Raji (cell line): Measurements from ENCODE around the gene SSTR3.

Experiments
- POLR2A ChIP-seq: IDR thresholded peaks from 2 replicates; pipeline ENCODE4 v1.6.1; 2011; ENCODE audit warnings: low read depth, low read length, control low read depth; ENCODE audit not compliant: insufficient read depth

SSTR3 gene

DNA sequence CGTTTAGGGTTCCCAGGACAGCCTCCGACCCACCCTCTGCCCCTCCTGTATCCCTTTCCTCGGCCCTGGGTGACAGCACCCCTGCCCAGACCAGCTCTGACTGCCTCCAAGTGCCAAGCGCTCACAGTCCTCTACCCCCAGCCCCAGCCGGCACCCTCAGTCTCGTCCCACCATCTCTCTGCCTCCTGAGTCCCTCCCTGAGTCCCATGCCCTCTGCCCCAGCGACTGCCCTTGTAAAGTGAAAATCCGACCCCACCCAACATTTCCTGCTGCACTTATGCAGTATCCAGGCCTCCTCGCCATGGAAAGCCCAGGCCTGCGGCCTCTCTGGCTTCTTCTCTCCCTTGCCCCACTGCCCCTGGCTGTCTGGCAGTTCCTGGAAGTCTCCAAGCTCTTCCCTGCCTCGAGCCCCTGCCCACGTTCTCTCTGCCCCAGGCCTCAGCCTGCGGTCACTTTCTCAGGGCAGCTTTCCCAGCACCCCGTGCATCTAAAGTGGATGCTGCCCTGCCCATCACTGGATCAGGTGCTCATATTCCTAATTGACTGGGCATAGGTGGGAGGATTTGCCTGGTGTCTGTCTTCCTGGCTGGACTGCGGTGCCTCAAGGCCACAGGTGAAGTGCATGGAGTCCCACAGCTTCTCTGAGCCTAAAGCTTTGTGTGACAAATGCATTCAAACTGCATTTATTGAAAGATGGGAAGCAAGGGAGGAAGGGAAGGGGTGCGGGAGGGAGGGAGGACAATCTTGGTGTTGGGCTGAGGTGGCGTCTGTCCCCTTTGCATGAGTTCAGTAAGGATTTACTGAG lies 44.9 kb downstream of the SSTR3 start:
- TF ChIP-seq POLR2A: no peak

DNA sequence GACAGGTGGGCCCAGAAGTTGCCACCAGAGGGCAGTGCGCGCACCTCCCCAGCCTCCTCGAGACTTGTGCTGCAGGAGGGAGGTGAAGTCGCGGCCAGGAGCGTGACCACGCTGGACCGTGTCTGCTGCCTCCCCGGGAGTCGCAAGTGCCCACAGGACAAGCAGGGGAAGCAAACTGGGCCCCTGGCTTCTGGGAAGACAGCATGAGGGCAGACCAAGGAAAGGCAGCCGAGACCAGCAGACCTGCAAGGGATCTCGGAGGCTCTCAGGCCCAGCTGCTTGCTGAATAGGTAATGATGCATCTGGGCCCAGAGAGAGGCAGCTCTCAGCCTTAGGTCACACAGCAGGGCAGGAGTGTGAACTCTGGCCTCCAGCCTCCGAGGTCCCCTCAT lies 45.6 kb downstream of the SSTR3 start:
- no peak for TF ChIP-seq POLR2A

DNA sequence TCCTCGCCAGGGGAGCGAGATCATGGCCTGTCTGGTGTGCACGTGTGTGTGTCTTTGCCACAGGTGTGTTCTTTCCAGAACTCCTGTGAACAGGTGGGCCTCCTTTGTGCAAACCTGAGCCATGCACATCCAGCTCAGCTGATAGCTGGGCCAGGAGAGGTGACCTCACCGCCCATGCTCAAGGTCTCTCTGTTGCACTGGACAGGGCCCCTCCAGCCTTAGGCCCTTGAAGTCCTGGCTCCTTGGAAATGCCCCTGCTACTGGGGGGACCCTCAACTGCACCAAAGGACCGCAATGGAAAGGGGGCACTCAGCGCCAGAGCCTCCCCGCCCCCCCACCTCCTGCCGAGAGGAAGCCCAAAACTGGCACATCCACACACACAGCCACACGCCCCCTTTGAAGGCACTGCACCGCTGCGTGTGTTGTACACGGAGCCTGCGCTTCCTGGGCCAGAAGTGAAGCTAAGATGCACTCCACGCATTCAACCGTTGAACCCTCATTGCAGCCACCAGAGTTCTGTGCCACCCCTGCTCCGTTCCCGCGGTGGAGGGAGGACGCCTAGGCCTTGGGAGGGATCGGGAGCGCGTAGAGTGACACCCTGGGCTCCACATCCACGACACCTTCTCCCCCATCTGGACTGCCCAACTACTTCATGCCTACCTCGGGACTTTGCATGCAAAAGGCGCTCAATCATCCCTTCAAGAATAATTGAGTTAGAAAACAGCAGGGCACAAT lies 46.2 kb downstream of the SSTR3 start:
- no peak for TF ChIP-seq POLR2A

DNA sequence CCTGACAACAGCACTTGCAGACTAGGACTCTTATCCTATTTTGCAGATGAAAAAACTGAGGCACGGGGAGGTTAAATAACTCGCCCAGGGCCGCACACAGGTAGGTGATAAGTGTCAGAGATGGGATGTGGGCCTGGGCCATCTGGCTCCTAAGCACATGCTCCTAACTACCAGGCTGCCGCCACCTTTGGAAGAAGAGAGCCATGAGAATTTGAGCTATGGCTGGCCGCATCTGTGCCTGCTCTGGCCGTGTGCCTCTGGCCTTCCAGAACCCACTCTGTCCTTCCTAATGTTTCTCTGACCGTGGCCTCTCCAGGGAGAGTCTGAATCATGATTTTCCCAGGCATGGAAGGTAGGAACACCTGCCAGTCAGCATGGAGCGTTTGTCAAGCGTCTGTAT lies 47.2 kb downstream of the SSTR3 start:
- no peak for TF ChIP-seq POLR2A

DNA sequence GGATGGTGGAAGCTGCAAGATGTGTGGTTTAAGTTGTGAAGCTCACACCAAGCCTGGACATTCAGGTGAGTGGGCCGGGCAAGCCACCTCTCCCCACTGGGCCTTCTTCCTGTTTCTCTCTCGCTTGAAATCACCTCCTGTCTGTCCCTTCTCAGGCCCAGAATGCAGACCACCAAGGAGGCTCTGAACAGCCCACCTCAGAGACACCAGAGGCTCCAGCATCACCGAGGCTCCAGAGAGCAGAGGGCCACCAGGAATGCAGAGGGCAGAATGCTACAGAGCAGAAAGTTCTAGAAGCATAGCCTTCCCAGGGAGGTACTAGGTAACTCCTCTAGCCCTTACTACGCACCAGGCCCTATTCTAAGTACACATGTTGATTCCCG lies 47.8 kb downstream of the SSTR3 start:
- no peak for TF ChIP-seq POLR2A

DNA sequence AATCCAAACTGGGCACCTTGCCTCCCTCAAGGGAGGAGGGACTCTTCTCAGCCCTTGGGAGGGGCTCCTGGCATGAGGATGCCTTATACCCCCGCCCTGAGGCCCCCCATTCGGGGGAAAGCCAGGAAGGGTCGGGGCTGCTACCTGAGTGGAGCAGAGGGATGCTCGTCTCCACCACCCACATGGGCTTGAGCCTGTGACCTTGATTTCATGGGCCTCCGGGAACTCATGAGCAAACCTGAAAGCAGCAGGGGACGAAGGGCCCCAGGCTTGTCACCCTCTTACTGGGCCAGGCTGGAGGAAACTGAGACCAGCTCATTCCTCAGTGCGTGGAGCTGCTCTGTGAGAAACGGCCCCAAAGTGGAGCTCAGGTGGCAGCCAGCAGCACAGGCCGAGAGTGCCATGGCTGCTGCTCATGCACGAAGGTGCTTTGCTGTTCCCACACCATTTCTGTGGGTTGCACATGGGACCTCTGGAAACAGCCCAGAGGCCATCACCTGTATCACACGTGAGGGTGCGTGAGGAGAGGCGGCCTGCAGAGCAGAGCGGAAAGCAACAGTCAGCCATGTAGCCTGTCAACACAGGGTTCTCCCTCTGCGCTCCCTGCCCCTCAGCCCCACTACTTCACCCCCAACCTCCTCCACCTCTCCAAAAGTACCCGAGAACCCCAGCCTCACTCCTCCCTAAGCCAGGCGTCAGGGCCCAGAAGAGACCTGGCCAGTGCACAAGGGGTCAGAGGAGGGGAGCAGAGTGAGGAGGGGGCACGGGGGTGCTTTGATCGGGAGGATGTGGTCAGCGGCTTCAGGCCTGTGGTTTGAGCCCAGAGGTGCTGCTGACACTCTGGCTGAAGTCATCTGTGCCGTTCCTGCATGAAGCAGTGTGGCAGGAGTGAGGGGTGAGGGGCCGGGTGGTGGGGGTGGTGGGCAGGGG lies 48.4 kb downstream of the SSTR3 start:
- TF ChIP-seq POLR2A: no peak

DNA sequence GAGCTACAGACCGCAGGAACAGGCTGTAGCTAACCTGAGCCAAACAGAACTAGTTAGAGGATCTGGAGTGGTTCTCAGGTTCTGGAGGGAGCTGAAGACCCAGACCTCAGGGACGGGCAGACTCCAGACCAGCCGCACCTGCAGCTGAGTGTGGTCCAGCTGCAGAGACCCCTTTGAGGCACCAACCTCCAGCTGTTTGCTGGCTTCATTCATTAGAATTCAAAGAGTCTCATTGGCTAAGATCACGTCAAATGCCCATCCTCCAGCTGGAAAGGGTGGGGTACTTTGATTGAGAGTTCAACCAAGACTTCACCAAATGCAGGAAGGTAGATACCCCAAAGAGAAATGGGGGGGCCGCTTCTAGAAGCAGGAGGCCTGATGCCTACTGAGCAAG lies 49.2 kb downstream of the SSTR3 start:
- no peak for TF ChIP-seq POLR2A

DNA sequence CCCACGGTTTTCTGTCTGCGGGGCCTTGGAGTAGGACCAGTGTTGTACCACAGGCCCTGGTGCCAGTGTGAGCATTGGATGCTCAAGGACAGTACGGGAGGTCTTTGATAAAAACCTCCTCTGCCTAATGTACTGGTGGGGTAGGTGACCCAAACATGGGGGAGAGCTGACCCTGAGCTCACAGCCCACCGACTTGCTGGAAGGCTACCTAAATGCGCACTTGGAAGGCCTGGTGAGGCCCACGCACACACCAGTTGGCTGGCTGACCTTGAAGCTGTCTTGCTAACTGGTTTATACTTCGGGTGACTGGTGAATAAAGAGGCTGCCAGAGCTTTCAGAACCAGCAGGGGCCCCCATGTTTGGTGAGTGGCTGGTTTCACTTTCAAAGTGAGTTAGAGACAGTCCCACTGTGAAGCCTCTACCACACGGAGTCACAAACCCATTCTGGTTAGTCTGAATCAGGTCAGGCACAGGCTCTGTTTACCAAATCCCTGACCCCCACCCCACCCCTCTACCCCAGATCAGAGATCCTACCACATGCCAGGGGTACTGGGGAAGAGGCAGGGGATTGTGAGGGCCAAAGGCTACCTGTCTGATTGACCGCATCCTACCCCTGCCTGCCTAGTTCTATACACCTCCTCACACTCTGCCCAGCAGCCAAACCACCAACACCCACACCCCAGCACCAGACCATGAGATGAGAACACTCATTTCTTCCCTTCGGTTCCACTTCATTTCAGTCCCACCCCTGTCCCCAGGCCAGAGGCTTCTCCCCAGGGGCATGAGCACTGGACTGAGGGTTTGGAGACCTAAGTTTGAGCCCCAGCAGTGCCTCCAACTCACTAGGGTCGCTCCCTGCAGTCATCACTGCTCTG lies 49.8 kb downstream of the SSTR3 start:
- no peak for TF ChIP-seq POLR2A

DNA sequence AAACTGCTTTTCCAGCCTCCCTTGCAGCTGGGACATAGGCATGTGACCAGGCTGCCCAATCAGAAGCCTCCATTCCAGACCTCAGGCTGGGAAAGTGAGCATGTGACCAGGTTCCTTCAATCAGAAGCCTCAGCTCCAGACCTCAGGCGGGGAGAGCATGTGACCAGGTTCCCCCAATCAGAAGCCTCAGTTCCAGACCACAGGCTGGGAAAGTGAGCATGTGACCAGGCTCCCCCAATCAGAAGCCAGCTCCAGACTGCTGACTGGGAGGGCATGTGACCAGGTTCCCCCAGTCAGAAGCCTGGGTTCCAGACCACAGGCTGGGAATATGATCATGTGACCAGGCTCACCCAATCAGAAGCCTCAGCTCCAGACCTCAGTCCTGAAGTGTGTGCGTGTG lies 50.8 kb downstream of the SSTR3 start:
- TF ChIP-seq POLR2A: no peak

DNA sequence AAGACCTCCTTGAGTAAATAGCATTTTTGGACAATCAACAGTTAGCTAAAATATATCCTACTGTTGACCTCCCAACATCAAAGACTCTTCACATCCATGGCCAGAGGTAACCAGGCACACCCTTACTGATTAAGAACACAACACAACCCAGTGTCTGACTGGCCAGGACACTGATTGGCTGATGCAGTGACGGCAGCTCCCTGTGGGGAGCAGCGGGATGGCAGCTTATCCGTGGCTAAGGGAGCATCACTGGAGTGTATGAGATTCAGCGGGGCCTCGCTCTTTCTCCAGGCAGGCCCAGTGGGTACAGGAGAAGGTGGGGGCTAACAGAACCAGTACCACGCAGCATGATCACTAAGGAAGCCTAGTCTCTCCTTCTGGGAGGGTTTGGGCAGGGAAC lies 52.2 kb downstream of the SSTR3 start:
- TF ChIP-seq POLR2A: no peak

DNA sequence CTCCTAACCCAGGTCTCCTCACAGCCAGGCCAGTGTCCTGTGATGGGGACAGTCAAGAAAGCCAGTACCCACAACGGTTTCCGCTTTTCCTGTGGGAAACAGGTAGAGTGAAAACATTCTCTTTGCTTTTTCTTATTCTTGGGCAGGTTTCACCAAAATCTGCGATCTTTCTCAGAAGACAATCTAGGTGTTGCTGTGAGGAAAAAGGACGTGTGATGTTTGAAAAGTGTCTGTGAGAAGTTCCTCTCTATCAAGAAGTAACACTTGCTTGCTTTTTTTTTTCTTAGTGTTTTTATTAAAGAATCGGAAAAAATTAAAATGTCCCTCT lies 53.4 kb downstream of the SSTR3 start:
- TF ChIP-seq POLR2A: no peak

DNA sequence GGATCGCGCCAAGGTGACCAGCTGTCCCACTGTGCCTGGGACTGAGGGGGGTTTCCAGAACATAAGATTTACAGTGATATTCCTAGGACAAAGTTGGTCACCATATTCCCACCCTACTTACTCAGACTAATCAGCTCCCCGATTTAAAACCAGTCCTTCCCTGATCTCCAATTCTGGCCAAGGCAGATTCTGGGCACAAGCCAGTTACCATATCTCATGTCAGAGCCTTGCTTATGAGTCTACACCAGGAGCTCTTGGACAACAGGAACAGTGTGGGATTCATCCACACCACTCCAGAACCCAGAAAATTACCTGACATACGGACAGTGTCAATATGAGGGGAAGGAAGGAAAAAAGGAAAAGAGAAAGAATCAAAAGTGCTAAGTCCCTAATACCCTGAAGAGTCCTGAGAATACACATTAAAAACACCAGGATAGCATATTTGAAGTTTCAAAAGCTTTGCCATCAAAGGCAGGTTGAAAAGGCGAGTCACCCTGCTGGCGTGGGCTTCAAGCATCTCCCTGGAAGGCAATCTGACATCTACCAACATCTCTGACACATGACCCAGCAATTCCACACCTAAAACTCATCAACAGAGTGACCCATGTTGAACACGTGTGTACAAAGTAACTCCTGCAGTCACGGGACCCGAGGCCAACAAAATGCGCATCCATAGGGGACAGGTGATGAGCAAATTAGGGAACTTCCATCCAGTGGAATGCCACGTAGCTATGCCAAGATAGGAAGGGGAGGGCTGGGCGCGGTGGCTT lies 54.6 kb downstream of the SSTR3 start:
- TF ChIP-seq POLR2A: no peak

DNA sequence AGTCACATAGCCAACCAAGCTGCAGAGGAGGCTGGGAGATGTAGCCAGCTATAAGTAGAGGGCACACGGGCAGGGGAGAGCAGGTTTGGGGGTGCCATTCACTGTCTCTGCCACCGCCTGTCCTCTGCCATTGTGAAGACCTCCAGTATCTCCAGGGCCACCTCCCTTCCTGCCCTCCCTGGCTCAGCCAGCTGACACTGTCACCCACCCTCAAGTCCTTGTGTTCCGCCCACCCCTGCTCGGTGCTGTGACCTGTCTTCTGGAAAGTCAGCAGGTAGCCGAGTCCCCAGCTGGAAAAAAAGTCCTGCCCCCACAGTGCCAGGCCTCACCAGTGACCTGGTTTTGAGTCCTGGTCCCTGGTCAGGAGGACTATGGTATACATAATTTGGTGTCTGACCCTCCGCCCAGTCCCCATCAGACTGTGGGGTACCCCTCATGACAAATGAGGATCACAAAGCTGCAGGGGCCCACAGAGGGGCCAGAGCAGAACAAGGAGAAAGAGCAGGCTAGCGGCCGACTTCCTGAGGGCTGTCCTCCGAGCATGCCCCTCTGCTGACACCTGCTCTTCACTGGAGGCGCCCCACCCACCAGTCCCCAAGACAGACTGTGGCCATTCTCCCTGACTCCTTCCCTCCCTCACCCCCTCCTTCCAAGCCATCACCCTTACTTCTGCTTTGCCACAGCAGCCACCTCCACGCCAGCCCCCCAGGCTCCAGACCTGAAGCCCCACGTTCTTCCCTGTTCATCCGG lies 55.4 kb downstream of the SSTR3 start:
- no peak for TF ChIP-seq POLR2A
